NCI-H82 (cell line): ENCODE measurements around the gene EZR.

ENCODE experiments used
- DNase-seq: peaks from one replicate; lab custom pipeline; 2025; lab: John Stamatoyannopoulos, UW

EZR gene

DNA sequence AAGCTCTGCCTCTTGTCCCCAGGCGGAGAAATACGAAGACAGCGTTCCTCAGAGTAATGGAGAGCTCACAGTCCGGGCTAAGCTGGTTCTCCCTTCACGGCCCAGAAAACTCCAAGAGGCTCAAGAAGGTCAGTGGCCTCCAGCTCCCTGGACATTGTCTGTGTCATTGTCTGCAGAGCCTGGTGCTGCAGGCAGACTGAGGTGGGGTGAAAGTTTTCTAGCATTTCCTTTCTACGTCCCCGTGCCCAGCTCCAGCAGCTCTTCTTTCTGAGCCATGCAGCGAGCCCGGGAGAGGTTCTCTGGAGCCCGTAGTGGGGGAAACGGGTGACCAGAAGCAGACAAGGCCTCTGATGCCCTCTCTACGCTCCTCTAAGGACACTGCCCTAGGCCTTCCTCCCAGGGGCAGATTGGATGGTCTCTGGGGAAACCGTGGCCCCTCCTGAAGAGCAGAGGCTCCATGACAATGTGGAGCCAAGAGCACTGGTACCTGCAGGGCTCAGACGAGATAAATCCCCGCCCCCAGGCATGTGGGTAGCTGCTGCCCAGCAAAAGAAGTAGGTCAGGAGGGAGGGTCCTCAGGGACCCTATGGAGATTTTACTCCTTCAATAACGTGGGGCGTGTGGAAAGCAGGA, 58.4 kb downstream of the EZR start:
- no peak for DNase-seq

DNA sequence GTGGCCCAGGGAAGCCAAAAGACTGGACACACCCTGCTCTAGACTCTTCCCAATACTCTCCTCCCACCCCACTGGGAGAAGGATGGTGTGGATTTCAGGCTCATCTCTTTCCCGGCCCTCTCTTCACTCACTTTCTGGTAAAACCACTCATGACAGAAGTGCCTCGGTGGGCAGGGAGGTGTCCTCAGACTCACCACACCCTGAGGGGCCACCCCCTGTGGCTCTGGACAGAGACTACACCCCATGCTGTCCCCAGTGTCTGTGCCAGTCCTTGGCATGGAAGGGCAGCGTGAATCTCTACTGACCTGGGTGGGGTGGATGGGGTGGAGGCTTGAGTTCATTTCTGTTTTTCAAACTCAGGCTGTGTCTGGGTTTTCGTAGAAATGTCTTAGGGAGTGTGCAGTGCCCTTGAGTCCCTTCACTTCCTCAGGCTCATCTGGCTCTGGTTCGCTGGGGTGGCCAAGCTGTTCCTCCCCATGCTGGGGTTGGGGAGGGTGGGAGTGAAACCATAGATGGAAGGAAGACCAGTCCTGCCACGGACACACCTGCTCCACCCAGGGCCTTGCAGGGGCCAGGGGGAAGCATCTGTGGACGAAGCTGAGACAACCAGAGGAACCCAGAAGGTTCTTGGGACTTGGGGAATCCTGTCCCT, 59.1 kb downstream of the EZR start:
- no peak for DNase-seq

DNA sequence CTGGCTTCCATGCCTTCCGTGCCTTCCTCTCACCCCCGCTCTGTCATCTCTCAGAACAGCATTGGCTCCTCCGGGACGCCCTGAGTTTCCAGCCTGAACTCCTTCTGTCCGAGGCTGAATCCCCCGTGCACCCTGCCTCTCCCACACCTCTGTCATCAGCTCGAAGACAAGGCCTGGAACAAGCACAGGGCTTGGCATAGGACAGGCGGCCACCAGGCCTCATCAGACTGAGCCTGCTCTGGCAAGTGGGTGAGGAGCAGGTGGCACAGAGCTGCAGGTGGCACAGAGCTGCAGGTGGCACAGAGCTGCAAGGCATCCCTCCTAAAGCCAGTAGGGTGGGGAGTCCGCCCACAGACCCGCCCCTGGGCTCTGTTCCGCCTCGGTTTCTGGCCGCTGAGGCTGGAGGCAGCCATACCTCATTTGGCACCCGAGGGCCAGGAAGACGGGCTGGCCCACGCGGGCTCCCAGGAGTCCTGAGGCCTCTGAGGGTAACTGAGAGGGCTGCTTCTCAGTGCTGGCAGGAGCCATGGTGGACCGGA, 60.2 kb downstream of the EZR start:
- DNase-seq: no peak

DNA sequence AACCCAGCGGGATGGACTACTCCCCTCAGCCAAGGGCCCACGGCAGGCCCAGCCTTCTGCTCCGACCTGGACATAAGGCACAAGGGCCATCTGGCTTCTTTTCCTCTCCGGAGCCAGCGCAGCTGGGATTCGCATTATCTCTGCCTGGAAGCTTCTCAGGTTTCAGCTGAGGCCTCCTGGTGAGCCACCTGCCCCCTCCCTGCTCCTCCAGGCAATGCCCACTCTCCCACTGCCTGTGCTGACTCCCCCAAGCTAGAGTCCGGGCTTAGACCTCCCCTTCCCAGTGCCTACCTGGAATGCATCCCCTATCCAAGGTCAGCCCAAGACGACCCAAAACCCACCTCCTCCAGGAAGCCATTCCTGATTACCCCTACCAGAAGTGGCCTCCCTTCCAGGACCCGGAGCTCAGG, 60.7 kb downstream of the EZR start:
- DNase-seq: peak; percentile 99

DNA sequence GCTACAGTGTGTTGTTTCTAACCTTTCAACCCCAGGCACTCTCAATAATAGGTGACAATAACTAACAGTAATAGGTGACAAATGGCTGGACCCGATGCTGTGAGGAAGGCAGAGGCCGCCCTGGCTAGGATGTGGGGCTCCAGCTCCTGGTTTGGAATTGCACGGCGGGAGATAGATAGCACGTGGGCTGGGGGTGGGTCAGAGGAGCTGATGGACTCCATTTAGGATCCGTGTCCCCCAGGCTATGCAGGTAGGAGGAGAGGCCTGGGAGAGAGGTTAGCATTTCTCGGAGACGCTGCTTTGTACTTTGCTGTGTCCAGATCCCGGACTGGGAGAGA, 61.4 kb downstream of the EZR start:
- DNase-seq: peak; percentile 27

DNA sequence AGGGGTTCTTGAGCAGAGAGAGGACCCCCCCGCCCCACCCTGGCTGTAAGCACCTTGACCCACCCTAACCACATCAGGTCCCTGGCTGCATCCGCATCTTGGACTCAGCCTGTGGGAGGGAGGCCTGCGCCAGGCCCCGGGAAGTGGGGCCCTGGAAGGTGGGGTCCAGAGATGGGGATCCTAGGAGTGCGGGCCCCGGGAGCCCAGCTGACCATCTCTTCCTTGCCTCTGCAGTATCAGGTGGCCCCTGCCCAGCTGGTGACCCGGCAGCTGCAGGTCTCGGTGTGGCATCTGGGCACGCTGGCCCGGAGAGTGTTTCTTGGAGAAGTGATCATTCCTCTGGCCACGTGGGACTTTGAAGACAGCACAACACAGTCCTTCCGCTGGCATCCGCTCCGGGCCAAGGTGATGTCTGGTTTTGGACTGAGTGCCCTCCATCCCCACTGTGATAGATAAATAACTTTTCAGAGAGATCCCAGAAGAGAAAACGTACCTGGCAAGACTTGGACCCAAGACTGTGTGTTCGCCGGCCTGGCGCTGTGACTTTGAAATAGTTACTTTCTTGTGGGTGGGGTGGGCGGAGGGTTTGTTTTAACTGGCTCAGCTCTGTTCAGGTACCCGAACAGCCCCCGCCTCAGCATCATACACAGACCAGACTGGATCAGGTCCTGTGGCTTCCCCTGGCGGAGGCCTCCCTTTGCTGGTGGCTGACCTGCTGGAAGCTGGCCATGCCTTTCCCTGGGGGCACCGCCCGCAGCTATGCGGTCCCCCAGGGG, 62.0 kb downstream of the EZR start:
- DNase-seq: no peak

DNA sequence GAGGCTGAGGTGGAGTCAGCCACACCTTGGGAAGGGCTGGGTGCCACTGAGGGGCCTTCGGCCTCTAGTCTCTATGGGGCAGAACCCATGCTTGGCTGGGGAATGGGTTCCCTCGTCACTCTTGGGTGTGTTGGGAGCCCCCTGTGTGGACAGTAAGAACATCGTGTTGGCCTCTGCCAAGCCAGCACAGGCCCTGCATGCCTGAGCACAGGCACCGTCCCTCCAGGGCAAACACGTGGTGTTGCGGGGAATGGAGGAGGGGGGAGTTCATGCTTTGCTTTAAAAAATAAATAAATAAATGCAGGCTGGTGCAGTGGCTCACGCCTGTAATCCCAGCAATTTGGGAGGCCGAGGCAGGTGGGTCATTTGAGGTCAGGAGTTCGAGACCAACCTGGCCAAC, 63.0 kb downstream of the EZR start:
- peak; percentile 23 for DNase-seq

DNA sequence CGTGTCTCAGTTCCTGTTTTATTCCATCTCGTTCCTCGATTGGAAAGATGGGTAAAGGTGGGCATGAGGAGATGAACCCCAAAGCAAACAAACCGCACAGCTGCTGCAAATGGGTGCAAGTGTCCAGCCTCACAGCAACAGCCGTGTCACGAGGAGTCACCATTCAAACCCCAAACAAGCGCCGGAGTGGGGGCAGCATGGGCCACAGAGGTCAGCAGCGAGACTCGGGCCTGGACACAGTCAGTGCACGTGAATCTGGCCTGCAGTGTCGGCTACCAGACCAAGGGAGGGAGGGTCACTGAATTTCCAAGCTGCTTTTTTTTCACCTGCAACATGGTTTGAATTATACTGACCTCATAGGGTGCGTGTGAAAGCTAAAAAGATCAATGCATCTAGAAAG, 63.5 kb downstream of the EZR start:
- no peak for DNase-seq

DNA sequence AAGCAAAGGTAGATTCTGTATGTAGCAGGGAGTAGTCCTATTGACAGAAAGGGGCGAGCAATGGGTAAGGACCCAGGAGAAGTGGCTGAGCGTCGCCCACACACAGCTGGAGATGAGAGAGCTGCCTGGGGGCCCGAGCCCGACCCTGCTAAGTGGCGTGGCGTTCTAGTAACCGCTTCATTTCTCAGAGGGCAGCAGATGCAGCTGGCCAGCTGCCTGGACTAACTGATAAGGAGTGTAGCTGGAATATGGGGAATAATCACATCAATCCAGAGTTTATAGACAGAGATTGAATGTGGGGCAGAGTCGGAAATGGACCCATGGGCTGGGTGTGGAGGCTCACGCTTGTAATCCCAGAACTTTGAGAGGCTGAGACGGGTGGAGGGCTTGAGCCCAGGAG, 64.4 kb downstream of the EZR start:
- DNase-seq: no peak

DNA sequence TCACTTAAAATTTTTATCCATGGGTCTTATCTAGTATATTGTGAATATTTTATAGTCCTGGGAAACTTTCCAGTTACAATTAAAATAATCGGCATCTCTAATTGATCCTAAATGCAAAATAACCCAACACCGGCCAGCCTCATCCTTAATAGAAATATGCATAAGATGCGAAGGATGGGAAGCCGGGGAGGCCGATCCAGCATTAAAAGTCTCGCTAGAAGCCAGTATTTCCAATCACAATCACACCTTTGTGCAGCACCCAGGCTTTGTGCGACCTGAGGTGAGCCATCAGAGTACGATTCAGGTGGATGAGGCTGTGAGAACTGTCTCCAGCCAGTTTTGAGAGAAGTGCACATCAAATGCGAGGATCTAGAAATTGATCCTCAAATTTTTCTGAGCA, 65.4 kb downstream of the EZR start:
- DNase-seq: no peak

DNA sequence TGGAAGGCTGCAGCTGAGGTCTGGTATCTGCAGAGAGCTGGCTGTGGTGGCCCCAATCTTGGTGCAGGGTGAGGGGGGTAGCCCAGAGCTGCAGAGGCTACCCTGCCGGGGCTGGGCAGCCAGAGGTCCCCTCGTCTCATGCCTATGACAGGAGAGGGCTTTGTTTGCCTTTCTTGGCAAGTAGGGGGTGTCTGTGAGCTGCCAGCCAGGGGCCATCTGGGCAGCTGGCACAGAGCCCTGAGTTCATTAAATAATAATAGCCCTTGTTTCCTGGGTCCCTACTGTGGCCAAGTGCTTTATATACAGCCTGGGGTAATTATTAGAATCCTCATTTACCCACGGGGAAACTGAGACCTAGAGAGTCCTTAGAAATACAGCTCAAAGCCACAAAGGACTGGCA, 66.6 kb downstream of the EZR start:
- peak; percentile 75 for DNase-seq

DNA sequence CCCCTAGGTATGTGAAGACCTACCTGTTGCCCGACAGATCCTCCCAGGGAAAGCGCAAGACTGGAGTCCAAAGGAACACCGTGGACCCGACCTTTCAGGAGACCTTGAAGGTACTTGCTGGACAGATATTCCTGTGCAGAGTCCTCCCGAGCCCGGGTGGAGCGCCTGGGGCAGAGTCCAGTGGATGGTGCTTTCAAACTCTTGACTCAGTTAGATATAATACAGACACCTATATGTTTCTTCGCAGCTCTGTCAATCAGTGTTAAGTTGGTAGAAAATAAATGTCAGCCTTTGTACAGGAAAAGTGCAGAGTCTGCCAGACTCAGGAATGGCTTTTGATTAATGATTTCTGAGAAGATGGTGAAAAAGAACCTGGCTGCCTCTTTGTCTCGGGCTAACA, 67.2 kb downstream of the EZR start:
- DNase-seq: no peak

DNA sequence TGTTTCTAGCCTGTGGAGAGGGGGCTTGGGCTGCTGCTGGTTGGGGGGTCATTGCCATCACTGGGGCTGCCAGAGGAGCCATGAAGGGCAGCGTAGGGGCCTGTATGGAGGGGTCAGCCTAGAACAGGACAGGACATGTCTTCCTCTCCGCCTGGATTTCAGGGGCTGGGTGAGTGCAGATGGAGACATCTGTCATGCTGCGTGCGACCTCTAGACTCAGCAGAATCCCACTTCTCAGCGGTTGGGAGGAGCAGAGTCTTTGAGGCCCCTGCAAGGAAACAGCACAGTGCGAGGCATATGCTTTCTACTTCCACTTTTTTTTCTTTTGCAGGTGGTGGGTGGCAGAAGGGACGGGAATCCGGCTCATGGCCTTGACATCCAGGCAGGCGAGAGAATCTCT, 67.9 kb downstream of the EZR start:
- peak; percentile 68 for DNase-seq

DNA sequence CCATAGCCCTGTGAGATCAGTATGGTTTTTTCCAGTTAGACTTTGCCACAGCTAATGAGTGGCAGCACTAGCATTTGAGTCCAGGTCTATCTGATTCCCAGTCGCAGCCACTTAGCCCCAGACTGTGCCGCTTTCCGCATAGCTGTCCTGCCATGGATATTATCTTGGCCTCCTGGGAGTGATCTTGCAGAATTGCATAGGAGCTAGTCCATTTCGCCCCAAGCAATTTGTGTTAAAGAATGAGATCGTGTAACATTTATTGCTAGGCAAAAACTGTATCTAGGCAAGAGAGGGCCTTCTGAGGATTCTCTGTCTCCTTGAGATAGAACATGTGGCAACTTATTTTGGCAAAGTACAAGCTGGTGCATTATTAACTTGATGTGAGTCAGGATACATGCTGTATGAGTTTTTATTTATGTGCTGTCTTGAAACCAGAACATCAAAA, 74.2 kb downstream of the EZR start:
- DNase-seq: no peak

DNA sequence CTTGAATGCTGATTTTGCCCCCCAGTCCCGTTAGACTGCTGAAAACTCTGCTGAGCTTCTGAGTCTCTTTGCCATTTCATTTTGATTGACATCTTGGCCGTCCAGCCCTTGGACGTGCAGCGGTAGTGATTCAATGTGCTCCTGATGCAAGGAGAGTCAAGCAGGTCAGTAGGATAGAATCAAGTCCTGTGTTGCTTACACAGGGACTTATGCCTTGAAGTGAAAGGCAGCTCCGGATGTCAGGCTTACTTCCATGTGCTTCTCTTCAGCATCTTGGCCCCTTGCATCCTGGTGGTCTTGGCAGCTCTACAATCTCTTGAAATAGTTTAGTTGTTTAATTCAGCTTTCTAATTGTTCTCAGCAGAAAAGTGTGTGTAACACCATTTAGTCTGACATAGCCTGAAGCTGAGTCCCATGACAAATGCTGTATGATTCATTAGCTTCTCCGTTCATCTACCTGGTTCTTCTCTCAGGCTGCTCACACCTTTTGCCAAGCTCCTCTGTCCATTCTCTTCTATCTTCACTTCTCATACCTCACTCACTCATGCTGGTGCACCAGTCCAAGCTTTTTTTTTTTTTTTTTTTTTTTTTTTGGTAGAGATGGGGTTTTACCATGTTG, 76.0 kb downstream of the EZR start:
- DNase-seq: no peak

DNA sequence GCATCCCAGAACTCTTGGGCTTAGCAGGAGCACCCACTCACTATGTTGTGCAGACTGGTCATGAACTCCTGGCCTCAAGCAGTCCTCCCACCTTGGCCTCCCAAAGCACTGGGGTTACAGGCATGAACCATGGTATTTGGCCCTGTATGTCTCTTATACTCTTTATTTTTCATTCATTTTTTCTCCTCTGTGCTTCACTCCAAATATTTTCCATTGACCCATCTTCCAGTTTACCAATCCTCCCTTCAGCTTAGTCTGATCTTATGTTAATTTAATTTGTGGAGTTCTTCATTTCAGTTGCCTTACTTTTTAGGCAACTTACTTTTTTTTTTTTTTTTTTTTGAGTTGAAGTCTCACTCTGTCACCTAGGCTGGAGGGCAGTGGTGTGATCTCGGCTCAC, 79.5 kb downstream of the EZR start:
- no peak for DNase-seq

DNA sequence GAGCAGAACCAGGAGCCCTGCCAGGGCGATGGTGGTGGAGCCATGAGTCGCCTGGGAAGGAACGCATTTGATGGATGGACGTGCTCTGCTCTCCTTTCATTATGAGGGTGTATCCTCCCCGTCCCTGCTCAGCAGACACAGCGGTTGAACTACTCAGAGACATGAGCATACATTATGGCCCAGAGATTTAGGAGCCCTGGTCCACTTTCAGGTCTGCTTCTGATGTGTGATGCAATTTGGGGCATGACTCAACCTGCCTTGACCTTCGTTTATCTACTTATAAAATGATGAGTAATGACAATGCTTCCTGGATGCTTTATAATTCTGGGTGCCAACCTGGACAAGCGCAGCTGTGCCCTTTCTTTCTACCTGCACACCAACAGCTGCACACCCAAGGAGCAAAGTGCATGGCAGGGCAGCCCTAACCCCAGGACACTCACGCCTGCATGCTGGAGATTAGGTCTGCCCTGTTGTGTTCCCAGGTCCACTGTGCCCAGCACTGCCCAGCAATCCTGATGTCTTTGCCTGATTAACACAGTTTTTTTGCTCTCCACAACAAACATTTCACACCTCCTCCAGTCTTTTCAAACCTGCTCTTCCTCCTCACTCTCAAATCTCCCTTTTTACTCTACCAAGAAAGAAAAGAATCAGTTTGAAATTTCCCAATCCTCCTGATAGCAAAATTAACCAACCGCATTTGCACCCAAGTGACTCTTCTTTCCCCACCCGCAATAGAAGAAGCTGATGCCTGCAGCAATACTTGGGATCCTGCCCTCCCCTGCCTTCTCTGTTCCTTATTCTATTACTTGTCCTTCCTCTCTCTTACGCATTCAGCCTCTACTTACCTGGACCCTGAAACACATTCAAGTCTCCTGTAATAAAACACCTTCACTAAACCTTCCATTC, 81.2 kb downstream of the EZR start:
- DNase-seq: no peak

DNA sequence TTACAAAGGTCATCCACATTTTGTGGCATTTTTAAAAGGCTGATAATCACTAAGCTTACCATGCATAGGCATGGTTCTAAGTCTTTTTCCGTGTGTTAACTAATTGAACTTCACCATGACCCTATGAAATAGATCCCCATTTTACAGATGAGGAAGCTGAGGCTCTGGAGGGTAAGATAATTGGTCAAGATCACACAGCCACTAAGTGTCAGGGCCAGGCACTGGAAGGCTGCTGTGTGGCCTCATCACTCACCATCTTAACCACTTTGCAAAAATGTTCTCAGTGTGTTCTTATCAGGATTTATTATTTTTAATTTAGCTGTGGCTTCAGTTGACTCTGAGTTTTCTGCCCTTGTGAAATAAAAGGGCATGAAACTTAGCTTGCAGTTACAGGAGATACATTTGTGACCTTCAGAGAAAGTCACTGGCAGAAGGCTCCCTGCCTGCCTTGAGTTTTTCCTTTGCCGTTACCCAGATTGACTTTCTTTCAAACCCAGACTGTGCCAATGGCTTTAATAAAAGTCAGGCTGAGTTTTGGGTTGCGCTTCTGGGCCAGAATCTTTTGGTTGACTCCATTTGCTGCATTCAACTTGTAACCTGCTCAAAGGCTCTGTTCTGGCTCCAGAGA, 82.0 kb downstream of the EZR start:
- DNase-seq: no peak

DNA sequence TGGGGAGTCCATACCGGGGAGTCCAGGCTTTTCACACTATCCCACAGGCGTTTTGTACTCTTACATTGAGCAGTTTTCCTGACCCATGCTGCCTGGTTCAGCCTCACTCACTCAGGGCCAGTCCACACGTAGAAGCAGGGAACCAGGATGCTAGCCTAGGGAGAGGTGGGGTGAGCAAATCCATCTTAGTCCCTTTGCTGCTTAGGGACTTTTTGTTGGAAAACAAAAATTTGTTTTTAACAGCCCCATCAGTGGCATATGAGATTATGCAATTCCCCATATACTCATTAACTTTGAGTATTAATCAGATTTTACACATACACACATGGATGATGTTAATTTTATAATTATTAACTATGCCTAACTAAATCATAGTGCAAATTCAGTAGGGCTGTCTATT, 84.2 kb downstream of the EZR start:
- DNase-seq: no peak

DNA sequence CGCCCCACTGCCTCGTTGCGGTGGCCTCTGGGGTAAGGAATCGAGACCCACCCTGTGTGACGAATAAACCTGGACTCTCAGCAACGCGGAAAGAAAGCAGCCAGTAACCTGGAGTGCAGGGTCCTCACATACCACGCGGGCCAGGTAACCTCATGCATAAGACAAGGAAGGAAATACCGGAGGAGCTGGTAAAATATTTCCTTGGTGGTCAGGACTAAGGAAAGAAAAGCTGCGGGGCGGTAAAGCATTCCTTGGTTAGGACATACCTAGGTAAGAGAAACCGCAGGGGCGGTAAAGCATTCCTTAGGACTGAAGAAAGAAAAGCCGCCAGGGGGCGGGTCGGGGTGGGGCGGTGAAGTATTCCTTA, 88.6 kb downstream of the EZR start:
- DNase-seq: no peak

DNA sequence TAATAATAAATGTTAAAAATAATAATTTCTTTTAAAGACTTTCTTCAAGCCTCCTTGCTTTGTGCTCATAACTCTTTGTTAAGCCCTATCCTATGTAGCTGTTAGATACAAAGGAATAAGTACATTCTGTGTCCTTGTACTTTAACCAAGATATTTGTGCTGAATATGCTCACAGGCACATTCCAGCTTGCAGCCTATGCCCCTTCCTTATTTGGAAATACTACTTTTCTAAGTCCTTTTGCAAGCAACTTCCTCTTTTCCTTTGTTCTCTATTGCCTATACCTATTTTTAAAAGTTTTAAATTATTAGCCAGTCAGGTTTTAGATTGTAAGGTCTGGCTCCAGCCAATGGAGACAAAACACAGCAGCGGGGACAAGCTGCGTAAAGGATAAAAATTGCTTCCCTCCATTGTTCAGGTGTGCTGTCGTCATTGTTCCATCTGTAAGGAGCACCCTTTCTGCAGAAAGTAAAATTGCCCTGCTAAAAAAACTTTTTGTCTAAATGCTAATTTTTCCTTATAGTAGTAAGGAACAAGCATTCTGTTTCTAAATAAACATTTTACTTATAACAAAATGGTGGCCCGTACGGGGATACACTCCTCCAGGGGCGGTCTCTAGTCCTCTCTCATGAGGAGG, 89.1 kb downstream of the EZR start:
- no peak for DNase-seq
